H1 (cell line): ENCODE data around the gene ELMO1. TPM values are rescaled to one million over a fixed set of nuclear protein-coding genes. Genes with fewer than 3 reads are reported as not detected.

Source experiments
- CTCF ChIA-PET: fragments of 300-600 bp; sonication (Branson Sonifier 250); formaldehyde crosslinking; loops from one replicate; lab custom pipeline; 2021; ENCODE audit not compliant: partially characterized antibody; lab: Charles Lee
- POLR2A ChIA-PET: fragments of 300-600 bp; sonication (Branson Sonifier 250); formaldehyde crosslinking; loops from one replicate; lab custom pipeline; 2021; ENCODE audit warnings: inconsistent platforms; ENCODE audit not compliant: partially characterized antibody; lab: Charles Lee
- DNase-seq, 2 experiments: peaks; one replicate each; pipeline versions ENCODE4 v3.0.0 to v3.0.0-alpha.2; 2010 to 2022; ENCODE audit warnings: low spot score in 2 of 2, low read depth in 1 of 2, mixed read lengths in 1 of 2
- FAIRE-seq: peaks from 2 replicates; lab custom pipeline; 2011; peaks lifted over from hg19 to GRCh38; lab: Jason Lieb, UNC
- H2AFZ ChIP-seq: 2 replicates; pipeline ENCODE4 v1.8.1; 2012; ENCODE audit warnings: low read length, inconsistent platforms
- H2AK5ac ChIP-seq: 2 replicates; pipeline ENCODE4 v1.6.1; 2013; ENCODE audit warnings: low read depth, low read length
- H2BK120ac ChIP-seq: replicated peaks from 2 replicates; pipeline ENCODE3; 2013; ENCODE audit warnings: low read depth, low read length, inconsistent platforms
- H2BK12ac ChIP-seq: 2 replicates; pipeline ENCODE4 v1.6.1; 2013; ENCODE audit warnings: low read depth, low read length
- H2BK15ac ChIP-seq: 2 replicates; pipeline ENCODE4 v1.6.1; 2013; ENCODE audit warnings: low read length
- H2BK20ac ChIP-seq: 2 replicates; pipeline ENCODE4 v1.6.1; 2013; ENCODE audit warnings: low read length
- H2BK5ac ChIP-seq: 2 replicates; pipeline ENCODE4 v1.6.1; 2013; ENCODE audit warnings: low read depth, low read length
- H3K14ac ChIP-seq: 2 replicates; pipeline ENCODE4 v1.6.1; 2013; ENCODE audit warnings: inconsistent platforms; ENCODE audit not compliant: insufficient read length
- H3K18ac ChIP-seq: 2 replicates; pipeline ENCODE4 v1.6.1; 2013; ENCODE audit warnings: low read length; ENCODE audit errors: extremely low read depth
- H3K23ac ChIP-seq: 2 replicates; pipeline ENCODE4 v1.6.1; 2013; ENCODE audit warnings: inconsistent platforms; ENCODE audit not compliant: insufficient read length
- H3K23me2 ChIP-seq: 2 replicates; pipeline ENCODE4 v1.6.1; 2013; ENCODE audit warnings: low read depth, low read length
- H3K27ac ChIP-seq: 2 replicates; pipeline ENCODE4 v1.6.1; 2011; ENCODE audit warnings: low read depth, low read length, inconsistent platforms
- H3K27me3 ChIP-seq, 4 experiments: replicated peaks in 1 of 4; 1 replicate in 1 of 4; 2 replicates in 3 of 4; pipeline versions ENCODE4 v1.6.1 to v1.8.1; 2011 to 2013; ENCODE audit warnings: low read length in 3 of 4, mild to moderate bottlenecking in 3 of 4, inconsistent platforms in 2 of 4, mixed read lengths in 2 of 4, moderate library complexity in 1 of 4; ENCODE audit not compliant: control insufficient read depth in 3 of 4, insufficient read depth in 3 of 4; ENCODE audit errors: extremely low read depth in 1 of 4
- H3K36me3 ChIP-seq, 4 experiments: 2 replicates each; pipeline versions ENCODE4 v1.6.1 to v1.8.1; 2011 to 2013; ENCODE audit warnings: mild to moderate bottlenecking in 4 of 4, low read length in 3 of 4, moderate library complexity in 2 of 4, control low read depth in 1 of 4, inconsistent platforms in 1 of 4; ENCODE audit not compliant: insufficient read depth in 4 of 4, control insufficient read depth in 2 of 4
- H3K4ac ChIP-seq: replicated peaks from 2 replicates; pipeline ENCODE3; 2013; ENCODE audit warnings: low read length, low read depth, mixed read lengths, inconsistent platforms; ENCODE audit not compliant: insufficient read length
- H3K4me1 ChIP-seq, 4 experiments: replicated peaks in 1 of 4; 1 replicate in 1 of 4; 2 replicates in 3 of 4; pipeline versions ENCODE4 v1.6.1 to v1.8.1; 2011 to 2013; ENCODE audit warnings: low read length in 3 of 4, inconsistent platforms in 2 of 4, mixed read lengths in 1 of 4; ENCODE audit not compliant: insufficient read depth in 4 of 4, control insufficient read depth in 3 of 4
- H3K4me2 ChIP-seq, 2 experiments: 2 replicates each; pipeline versions ENCODE4 v1.6.1 to v1.8.1; 2011 to 2013; ENCODE audit warnings: low read depth in 2 of 2, low read length in 2 of 2, control low read depth in 1 of 2, inconsistent platforms in 1 of 2, mild to moderate bottlenecking in 1 of 2; ENCODE audit not compliant: insufficient read depth in 1 of 2
- H3K4me3 ChIP-seq, 4 experiments: fragments of 200-600, 300-600 bp in 1 of 4; sonication (generic), shearing (Covaris generic), sonication (Bioruptor Twin) in 1 of 4; 2 replicates each; pipeline versions ENCODE4 v1.5.1 to v1.8.1; 2011 to 2016; ENCODE audit warnings: low read length in 4 of 4, low read depth in 3 of 4, control low read depth in 2 of 4, inconsistent platforms in 2 of 4, mild to moderate bottlenecking in 2 of 4, mixed read lengths in 1 of 4, moderate library complexity in 1 of 4; ENCODE audit not compliant: insufficient read depth in 2 of 4; ENCODE audit errors: extremely low read depth in 1 of 4
- H3K56ac ChIP-seq: replicated peaks from 2 replicates; pipeline ENCODE3; 2013; ENCODE audit warnings: low read depth, mild to moderate bottlenecking, mixed read lengths, low read length, inconsistent platforms; ENCODE audit not compliant: insufficient read length
- H3K79me1 ChIP-seq: 2 replicates; pipeline ENCODE4 v1.6.1; 2013; ENCODE audit warnings: low read depth, low read length, control low read depth
- H3K79me2 ChIP-seq, 2 experiments: 2 replicates each; pipeline versions ENCODE4 v1.6.1 to v1.8.1; 2012 to 2013; ENCODE audit warnings: low read length in 2 of 2, mild to moderate bottlenecking in 2 of 2, inconsistent platforms in 1 of 2; ENCODE audit not compliant: insufficient read depth in 2 of 2, control insufficient read depth in 1 of 2
- H3K9ac ChIP-seq, 4 experiments: replicated peaks in 1 of 4; 1 replicate in 1 of 4; 2 replicates in 3 of 4; pipeline versions ENCODE4 v1.6.1 to v1.8.1; 2011 to 2013; ENCODE audit warnings: low read depth in 3 of 4, low read length in 3 of 4, control low read depth in 2 of 4, mild to moderate bottlenecking in 2 of 4, moderate library complexity in 2 of 4, inconsistent platforms in 1 of 4; ENCODE audit errors: extremely low read depth in 1 of 4
- H3K9me3 ChIP-seq, 2 experiments: 2 replicates each; pipeline versions ENCODE4 v1.6.1 to v1.8.1; 2012 to 2013; ENCODE audit warnings: mild to moderate bottlenecking in 2 of 2, moderate library complexity in 2 of 2, control low read depth in 1 of 2, inconsistent platforms in 1 of 2, low read depth in 1 of 2, low read length in 1 of 2, mixed read lengths in 1 of 2; ENCODE audit not compliant: insufficient read depth in 2 of 2
- H4K20me1 ChIP-seq, 2 experiments: replicated peaks in 1 of 2; 2 replicates each; pipeline versions ENCODE3 to v1.8.1; 2011 to 2013; ENCODE audit warnings: inconsistent platforms in 2 of 2, low read length in 2 of 2, mild to moderate bottlenecking in 1 of 2; ENCODE audit not compliant: insufficient read depth in 2 of 2, control insufficient read depth in 1 of 2
- H4K5ac ChIP-seq: 2 replicates; pipeline ENCODE4 v1.6.1; 2013; ENCODE audit warnings: low read length, low read depth, mixed read lengths, inconsistent platforms; ENCODE audit not compliant: insufficient read length
- H4K8ac ChIP-seq: 2 replicates; pipeline ENCODE4 v1.8.0; 2013; ENCODE audit warnings: mild to moderate bottlenecking, moderate library complexity, low read length, inconsistent platforms; ENCODE audit not compliant: insufficient read depth; ENCODE audit errors: extremely low read depth
- H4K91ac ChIP-seq: replicated peaks from 2 replicates; pipeline ENCODE3; 2013; ENCODE audit warnings: low read length, mixed read lengths, inconsistent platforms; ENCODE audit not compliant: insufficient read length
- ASH2L ChIP-seq: fragments of 200-600, 300-600 bp; sonication (generic); IDR thresholded peaks from one replicate; pipeline ENCODE4 v1.7.1; 2017; ENCODE audit warnings: low read length
- BCL11A ChIP-seq, 2 experiments: IDR thresholded peaks; one replicate each; pipeline ENCODE4 v1.6.1; 2011; ENCODE audit warnings: low read depth in 2 of 2, low read length in 2 of 2, mild to moderate bottlenecking in 2 of 2
- CHD1 ChIP-seq: IDR thresholded peaks from 2 replicates; pipeline ENCODE4 v1.6.1; 2012; ENCODE audit warnings: low read depth, low read length, improper control_type of control experiment
- FOSL1 ChIP-seq: IDR thresholded peaks from 2 replicates; pipeline ENCODE4 v1.6.1; 2011; ENCODE audit warnings: mild to moderate bottlenecking, low read depth, low read length, moderate library complexity; ENCODE audit not compliant: insufficient read depth
- JUN ChIP-seq: IDR thresholded peaks from 2 replicates; pipeline ENCODE4 v1.6.1; 2011; ENCODE audit warnings: low read depth, mild to moderate bottlenecking, improper control_type of control experiment, low read length
- JUND ChIP-seq: IDR thresholded peaks from 2 replicates; pipeline ENCODE4 v1.6.1; 2011; ENCODE audit warnings: mild to moderate bottlenecking, improper control_type of control experiment, low read length
- RBBP5 ChIP-seq: IDR thresholded peaks from 2 replicates; pipeline ENCODE4 v1.7.1; 2012; ENCODE audit warnings: low read depth, mild to moderate bottlenecking, inconsistent platforms, low read length, moderate library complexity, borderline replicate concordance
- SAP30 ChIP-seq: fragments of 300-600 bp; sonication (generic); IDR thresholded peaks from 2 replicates; pipeline ENCODE4 v1.7.1; 2012; ENCODE audit warnings: low read length, moderate library complexity, mild to moderate bottlenecking, inconsistent platforms; ENCODE audit not compliant: insufficient read depth, insufficient replicate concordance
- SIN3A ChIP-seq, 2 experiments: IDR thresholded peaks in 1 of 2; conservative IDR thresholded peaks in 1 of 2; 2 replicates each; pipeline ENCODE4 v1.6.1; 2011 to 2012; ENCODE audit warnings: low read length in 2 of 2, improper control_type of control experiment in 1 of 2, low read depth in 1 of 2, mild to moderate bottlenecking in 1 of 2
- SIX5 ChIP-seq: IDR thresholded peaks from 2 replicates; pipeline ENCODE4 v1.6.1; 2011; ENCODE audit warnings: mild to moderate bottlenecking, low read depth, low read length
- TAF7 ChIP-seq: optimal IDR thresholded peaks from 2 replicates; pipeline ENCODE3; 2011; ENCODE audit warnings: low read depth, mild to moderate bottlenecking, inconsistent platforms, low read length, moderate library complexity, borderline replicate concordance
- TEAD4 ChIP-seq: IDR thresholded peaks from 2 replicates; pipeline ENCODE4 v1.6.1; 2012; ENCODE audit warnings: low read depth, low read length, inconsistent platforms, mixed read lengths
- WGBS, 2 experiments: shearing (Covaris generic) in 1 of 2; methylation state at CpG; one replicate each; pipeline versions ENCODE4 v1.1.6 to v1.1.7; 2013 to 2015; ENCODE audit warnings: low lambda C conversion rate in 2 of 2, mixed read lengths in 2 of 2, inconsistent platforms in 1 of 2, low coverage in 1 of 2, missing lambda C conversion rate in 1 of 2; ENCODE audit not compliant: insufficient replicate concordance in 2 of 2, insufficient coverage in 1 of 2, insufficient read length in 1 of 2; ENCODE audit errors: extremely low coverage in 1 of 2, missing lambda C conversion rate in 1 of 2; 5-methylcytosine and 5-hydroxymethylcytosine counted together
- polyA plus RNA-seq, 7 experiments: library from polyadenylated mRNA; depleted of rRNA in 3 of 7; stranded (reverse) in 5 of 7; unstranded in 2 of 7; fragments of >200 nt in 5 of 7; fragments of 200-250 nt in 2 of 7; gene quantifications; 1 replicate in 5 of 7; 2 replicates in 1 of 7; 4 replicates in 1 of 7; pipeline versions ENCODE4 v1.2.1 to v1.2.3, GENCODE V29; 2011 to 2013; ENCODE audit warnings: missing spikeins in 2 of 7, mixed read lengths in 2 of 7
- total RNA-seq: library from RNA; stranded (reverse); fragmentation: NEBNext Ultra II Directional; extraction: Animal tissue kit (Norgen Biotek cat#: 25700); gene quantifications from 2 replicates; pipeline ENCODE4 v1.2.1, GENCODE V29; 2021
- TF ChIP-seq, protein P1 (sequence below): IDR thresholded peaks from 2 replicates; pipeline ENCODE4 v1.6.1; 2011; ENCODE audit warnings: low read depth, mild to moderate bottlenecking, low read length; ENCODE audit not compliant: insufficient read depth

ELMO1 gene
- total and polyA plus RNA-seq, 2 of the 8 experiments (the other 6 are each of a cell fraction or from before 2014, with no cell fraction given), result 18.4 to 21.0 TPM

DNA sequence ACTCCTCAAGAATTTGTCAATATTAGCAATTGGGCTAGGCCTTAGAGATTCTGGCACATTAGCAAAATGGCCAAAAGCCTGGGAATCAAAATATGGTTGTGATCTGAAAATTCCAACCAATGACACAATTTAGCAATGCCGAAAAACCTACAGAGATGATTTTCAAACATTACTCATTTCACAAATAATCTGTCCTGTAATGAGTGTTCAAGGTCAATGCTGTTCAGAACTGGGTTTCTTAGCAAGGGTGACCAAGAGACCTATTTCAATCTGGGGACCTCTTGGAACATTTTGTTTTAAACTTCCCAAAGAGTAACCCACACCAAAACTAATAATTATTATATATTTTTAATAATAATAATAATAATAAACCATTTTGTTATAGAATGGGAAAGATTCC lies 24.1 kb downstream of the ELMO1 start:
- H3K23me2 ChIP-seq, result no peaks in the 10 kb centered on the region
- WGBS, 2 experiments, result 89% methylated on average over 1 of the region's 1 CpG; no CpG with 5 or more reads in 1 of the 2 experiments
- FAIRE-seq (no peak), DNase-seq (no peak)
- no peak overlapping the region for H4K8ac ChIP-seq
- no peaks in the 10 kb centered on the region for H3K27me3 ChIP-seq
- no peak overlapping the region for H2BK12ac ChIP-seq
- no peaks in the 10 kb centered on the region for H3K4me1 ChIP-seq
- H3K79me2 ChIP-seq, result peaks cover 0 to 3% of the 10 kb centered on the region in 2 experiments; a peak in 1 of 4 replicates
- H3K4me2 ChIP-seq, result no peak overlapping the region
- no peak overlapping the region for H3K4ac ChIP-seq
- H2BK15ac ChIP-seq, result no peak overlapping the region
- H4K20me1 ChIP-seq, result no peaks in the 10 kb centered on the region
- H3K23ac ChIP-seq, result no peak overlapping the region
- no peak overlapping the region for H3K56ac ChIP-seq
- H3K4me3 ChIP-seq, result no peak overlapping the region
- no peak overlapping the region for H2BK5ac ChIP-seq
- H3K14ac ChIP-seq, result no peak overlapping the region
- H4K5ac ChIP-seq, result no peak overlapping the region
- no peaks in the 10 kb centered on the region for H3K9me3 ChIP-seq
- no peaks in the 10 kb centered on the region; a peak in 1 of 8 replicates for H3K36me3 ChIP-seq
- H3K79me1 ChIP-seq, result no peaks in the 10 kb centered on the region
- no peak overlapping the region for H2BK20ac ChIP-seq
- no peak overlapping the region for H4K91ac ChIP-seq
- H3K27ac ChIP-seq, result no peak overlapping the region
- ChIA-PET CTCF (interaction anchor here (0.9 to 1.2 kb wide), 2 partner anchors 31 to 190 kb away, joined by 3 read pairs; no protein-coding TSS in a partner anchor), POLR2A (interaction anchor here (1.2 kb wide), 1 partner anchor 18 kb away, joined by 3 read pairs; no protein-coding TSS in a partner anchor)
- H3K9ac ChIP-seq, result no peak overlapping the region
- H3K18ac ChIP-seq, result no peak overlapping the region
- no peak overlapping the region for H2AFZ ChIP-seq
- no peak overlapping the region for H2AK5ac ChIP-seq
- H2BK120ac ChIP-seq, result no peak overlapping the region
- TF ChIP-seq SIX5 (no peak), JUND (no peak), CHD1 (no peak), SAP30 (no peak), FOSL1 (no peak), BCL11A (IDR thresholded peaks at IDR 0.05; ENCODE audit: low read depth in 2 of 2, low read length in 2 of 2) (no peak), TEAD4 (no peak), RBBP5 (no peak), SIN3A (conservative IDR thresholded peaks at IDR 0.05 in 1 of 2, IDR thresholded peaks at IDR 0.05 in 1 of 2; ENCODE audit: low read depth in 1 of 2, low read length in 2 of 2) (no peak), ASH2L (no peak), JUN (no peak), TAF7 (no peak)
- TF ChIP-seq, protein P1, sequence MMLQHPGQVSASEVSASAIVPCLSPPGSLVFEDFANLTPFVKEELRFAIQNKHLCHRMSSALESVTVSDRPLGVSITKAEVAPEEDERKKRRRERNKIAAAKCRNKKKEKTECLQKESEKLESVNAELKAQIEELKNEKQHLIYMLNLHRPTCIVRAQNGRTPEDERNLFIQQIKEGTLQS, result no peak
